ENCODE measurements around the gene PRR18. TPM values are rescaled to one million over a fixed set of nuclear protein-coding genes. Genes with fewer than 3 reads are reported as not detected.

PRR18 gene
- total RNA-seq, 4 donors from 2014 or later = not detected

DNA sequence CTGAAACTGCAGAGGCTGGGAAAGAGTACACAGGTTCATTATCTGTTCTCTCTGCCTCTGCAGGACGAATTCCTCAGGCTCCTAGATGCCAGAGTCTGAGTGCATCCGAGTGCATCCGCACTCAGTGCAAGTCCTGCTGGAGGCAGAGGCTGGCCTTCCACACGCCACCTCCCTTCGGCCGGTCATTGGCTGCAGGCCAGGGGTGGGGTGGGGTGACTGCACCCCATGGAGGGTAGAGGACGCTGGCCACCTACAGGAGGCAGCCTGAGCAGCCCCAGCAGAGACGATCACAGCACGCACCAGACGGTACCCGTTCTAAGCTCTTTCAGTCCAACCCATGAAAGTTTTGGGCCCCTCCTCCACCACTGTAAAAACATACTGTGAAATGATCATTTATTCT is 22.4 kb upstream of the PRR18 start:
- intact Hi-C loops (cut with DNase I; ENCODE audit: low total_unique reads) = no loop called here
- no peak for TF ChIP-seq POLR2A (IDR thresholded peaks at IDR 0.05)
- TF ChIP-seq, protein P1, sequence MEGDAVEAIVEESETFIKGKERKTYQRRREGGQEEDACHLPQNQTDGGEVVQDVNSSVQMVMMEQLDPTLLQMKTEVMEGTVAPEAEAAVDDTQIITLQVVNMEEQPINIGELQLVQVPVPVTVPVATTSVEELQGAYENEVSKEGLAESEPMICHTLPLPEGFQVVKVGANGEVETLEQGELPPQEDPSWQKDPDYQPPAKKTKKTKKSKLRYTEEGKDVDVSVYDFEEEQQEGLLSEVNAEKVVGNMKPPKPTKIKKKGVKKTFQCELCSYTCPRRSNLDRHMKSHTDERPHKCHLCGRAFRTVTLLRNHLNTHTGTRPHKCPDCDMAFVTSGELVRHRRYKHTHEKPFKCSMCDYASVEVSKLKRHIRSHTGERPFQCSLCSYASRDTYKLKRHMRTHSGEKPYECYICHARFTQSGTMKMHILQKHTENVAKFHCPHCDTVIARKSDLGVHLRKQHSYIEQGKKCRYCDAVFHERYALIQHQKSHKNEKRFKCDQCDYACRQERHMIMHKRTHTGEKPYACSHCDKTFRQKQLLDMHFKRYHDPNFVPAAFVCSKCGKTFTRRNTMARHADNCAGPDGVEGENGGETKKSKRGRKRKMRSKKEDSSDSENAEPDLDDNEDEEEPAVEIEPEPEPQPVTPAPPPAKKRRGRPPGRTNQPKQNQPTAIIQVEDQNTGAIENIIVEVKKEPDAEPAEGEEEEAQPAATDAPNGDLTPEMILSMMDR (IDR thresholded peaks at IDR 0.05) = peak in 1 of 3 donors; percentile 30
- peak in 1 of 2 donors; percentile 84 for DNase-seq (ENCODE audit: low spot score in 2 of 2)
- WGBS, 2 donors = 50 to 60% methylated on average over 11 of the region's 11 CpGs
- no peak overlapping the region for H3K4me3 ChIP-seq (ENCODE audit: low read depth, poor library complexity, severe bottlenecking)

DNA sequence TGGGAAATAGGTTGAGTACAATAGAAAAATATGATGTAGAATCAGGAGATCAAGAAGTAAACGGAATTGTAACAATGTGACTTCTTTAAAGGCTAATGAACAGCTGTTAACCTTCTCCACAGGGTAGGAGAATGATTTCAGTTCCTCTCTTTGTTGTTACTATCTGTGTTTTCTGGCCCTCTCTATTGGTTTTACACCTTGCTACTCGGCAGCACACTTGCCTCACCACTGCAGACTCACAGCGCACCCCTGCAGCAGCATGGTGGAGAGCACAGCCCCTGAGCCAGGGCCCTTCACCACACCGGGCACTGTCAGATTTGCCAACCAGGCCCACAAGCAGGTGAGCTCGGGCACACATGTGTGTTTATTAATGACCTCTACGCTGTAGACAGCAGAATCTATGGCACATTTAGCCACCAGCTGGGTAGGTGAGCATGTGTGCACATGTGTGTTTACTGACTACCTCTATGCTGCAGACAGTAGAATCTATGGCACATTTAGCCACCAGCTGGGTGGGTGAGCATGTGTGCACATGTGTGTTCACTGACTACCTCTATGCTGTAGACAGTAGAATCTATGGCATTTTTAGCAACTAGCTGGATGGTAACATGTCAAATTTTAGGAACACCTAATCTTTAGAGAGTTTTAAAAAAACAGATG is 17.3 kb upstream of the PRR18 start:
- no peak for DNase-seq (ENCODE audit: low spot score in 2 of 2)
- no peak for TF ChIP-seq POLR2A (IDR thresholded peaks at IDR 0.05)
- TF ChIP-seq, protein P1 (IDR thresholded peaks at IDR 0.05) = no peak
- intact Hi-C loops (cut with DNase I; ENCODE audit: low total_unique reads) = no loop called here
- 88 to 90% methylated on average over 6 of the region's 6 CpGs for WGBS, 2 donors
- no peak overlapping the region for H3K4me3 ChIP-seq (ENCODE audit: low read depth, poor library complexity, severe bottlenecking)

DNA sequence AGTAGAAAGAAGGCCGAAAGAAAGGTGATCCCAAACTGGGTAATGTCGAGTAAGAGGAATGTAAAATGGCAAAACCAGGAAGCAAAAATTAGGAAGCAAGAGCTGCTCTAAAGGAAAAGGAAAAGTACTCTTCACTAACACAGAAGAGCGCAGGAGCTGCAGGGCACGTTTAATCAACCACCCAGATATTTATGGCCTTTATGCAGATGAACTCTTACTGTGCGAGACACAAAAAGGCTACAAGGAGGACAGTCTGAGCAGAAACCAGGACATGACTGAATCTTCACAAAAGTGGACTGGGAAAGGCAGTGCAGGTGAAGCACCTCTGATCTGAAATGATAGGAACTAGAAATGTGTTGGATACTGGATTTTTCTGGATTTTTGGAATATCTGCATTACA is 15.2 kb upstream of the PRR18 start:
- 85 to 86% methylated on average over 5 of the region's 5 CpGs for WGBS, 2 donors
- DNase-seq (ENCODE audit: low spot score in 2 of 2) = no peak
- intact Hi-C loops (cut with DNase I; ENCODE audit: low total_unique reads) = no loop called here
- TF ChIP-seq POLR2A (IDR thresholded peaks at IDR 0.05) = no peak
- TF ChIP-seq, protein P1 (IDR thresholded peaks at IDR 0.05) = no peak
- H3K4me3 ChIP-seq (ENCODE audit: low read depth, poor library complexity, severe bottlenecking) = no peak overlapping the region

DNA sequence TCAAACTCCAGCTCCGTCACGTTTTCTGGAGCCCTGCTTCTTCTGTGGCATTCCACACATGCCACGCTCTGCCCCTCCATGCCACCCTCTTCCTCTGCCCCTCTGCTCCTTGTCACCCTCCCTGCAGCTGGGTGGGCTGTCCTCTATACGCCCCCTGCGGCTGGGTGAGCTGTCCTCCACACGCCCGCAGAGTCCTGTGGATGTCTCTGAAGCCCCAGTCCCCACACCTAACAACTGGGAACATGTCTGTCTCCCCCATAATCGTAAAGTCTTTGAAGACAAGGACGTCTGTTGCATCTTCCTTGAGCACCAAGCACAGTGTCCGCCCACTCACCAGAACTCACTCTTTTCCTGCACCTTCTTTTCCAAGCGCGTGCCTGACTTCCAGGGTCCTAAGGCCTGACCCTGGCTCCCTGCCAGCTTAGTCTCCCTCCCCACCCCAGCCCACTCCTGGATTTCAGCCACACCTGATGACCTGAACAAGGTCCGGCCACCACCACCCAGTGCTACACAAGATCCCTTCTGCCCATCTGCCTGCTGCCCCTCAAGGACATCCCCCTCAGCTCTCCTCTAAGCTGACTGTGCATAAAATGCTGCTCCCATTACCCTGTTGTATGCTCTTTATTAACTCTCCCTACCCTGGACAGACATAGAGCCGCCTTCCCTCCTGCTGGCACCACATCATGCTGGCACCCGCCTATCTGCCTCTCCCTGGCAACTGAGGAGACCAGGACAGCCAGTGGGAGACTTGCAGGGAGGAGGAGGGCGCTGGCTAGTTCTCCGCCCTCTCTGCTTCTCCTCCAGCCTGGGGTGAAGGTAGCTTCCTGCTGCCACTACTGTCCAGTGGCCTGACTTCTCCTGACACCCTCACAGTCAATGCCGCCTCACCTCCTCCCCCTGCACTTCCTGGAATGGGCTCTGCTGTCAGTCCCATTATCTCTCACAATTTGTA is 10.7 kb upstream of the PRR18 start:
- H3K4me3 ChIP-seq (ENCODE audit: low read depth, poor library complexity, severe bottlenecking) = no peak overlapping the region
- intact Hi-C loops (cut with DNase I; ENCODE audit: low total_unique reads) = no loop called here
- 84 to 90% methylated on average over 18 of the region's 18 CpGs for WGBS, 2 donors
- TF ChIP-seq, protein P1 (IDR thresholded peaks at IDR 0.05) = no peak
- no peak for TF ChIP-seq POLR2A (IDR thresholded peaks at IDR 0.05)
- DNase-seq (ENCODE audit: low spot score in 2 of 2) = peak in 1 of 2 donors; percentile 79

DNA sequence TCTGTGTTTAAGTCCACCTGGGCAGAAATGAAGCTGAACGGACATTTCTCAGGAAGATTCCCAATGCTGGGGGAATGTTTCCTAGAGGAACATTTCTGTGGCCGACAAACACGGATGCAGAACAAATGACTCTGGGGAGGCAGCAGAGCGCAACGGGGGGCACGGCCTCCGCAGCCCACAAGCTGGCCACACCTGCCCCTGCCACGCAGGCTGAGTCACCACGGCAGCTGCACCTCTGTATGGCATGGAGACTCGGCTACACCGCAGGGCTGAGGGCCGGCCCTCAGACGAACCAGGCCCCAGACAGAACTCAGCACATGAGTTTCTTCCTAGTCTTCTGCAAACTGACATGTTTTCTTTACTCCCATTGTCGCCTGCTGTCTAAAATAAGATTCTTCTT is 10.0 kb upstream of the PRR18 start:
- TF ChIP-seq, protein P1 (IDR thresholded peaks at IDR 0.05) = no peak
- TF ChIP-seq POLR2A (IDR thresholded peaks at IDR 0.05) = no peak
- WGBS, 2 donors = 82 to 90% methylated on average over 14 of the region's 14 CpGs
- no peak overlapping the region for H3K4me3 ChIP-seq (ENCODE audit: low read depth, poor library complexity, severe bottlenecking)
- intact Hi-C loops (cut with DNase I; ENCODE audit: low total_unique reads) = no loop called here
- DNase-seq (ENCODE audit: low spot score in 2 of 2) = peak in 1 of 2 donors; percentile 78

Measured in lower leg skin (tissue), 4 donors.